ENCODE measurements around the gene INVS.
"Not testable (repeated sequence)": the region's sequence is repeated elsewhere in the genome, so short reads cannot be mapped to it uniquely, and the experiment has no call there.

DNA sequence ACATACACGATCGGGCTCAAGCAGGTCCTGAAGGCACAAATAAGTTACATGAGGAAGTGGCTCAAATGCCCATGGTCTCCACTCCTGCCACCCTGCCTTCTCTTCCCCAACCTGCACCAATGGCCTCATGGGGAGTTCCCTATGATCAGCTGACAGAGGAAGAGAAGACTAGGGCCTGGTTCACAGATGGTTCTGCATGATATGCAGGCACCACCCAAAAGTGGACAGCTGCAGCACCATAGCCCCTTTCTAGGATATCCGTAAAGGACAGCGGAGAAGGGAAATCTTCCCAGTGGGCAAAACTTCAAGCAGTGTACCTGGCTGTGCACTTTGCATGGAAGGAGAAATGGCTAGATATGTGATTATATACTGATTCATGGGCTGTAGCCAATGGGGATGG, 22.8 kb upstream of the INVS start:
- TF ChIP-seq, protein P1, sequence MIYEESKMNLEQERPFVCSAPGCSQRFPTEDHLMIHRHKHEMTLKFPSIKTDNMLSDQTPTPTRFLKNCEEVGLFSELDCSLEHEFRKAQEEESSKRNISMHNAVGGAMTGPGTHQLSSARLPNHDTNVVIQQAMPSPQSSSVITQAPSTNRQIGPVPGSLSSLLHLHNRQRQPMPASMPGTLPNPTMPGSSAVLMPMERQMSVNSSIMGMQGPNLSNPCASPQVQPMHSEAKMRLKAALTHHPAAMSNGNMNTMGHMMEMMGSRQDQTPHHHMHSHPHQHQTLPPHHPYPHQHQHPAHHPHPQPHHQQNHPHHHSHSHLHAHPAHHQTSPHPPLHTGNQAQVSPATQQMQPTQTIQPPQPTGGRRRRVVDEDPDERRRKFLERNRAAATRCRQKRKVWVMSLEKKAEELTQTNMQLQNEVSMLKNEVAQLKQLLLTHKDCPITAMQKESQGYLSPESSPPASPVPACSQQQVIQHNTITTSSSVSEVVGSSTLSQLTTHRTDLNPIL (CRISPR knock-in tag; IDR thresholded peaks at IDR 0.05; ENCODE audit: low read depth), result not testable (repeated sequence)
- TF ChIP-seq ZC3H10, SNAI2, ZNF70 (CRISPR knock-in tag; IDR thresholded peaks at IDR 0.05): not testable (repeated sequence)

Data from SK-N-SH treated with all-trans-retinoic acid at 6 μM for 48 hours (cell line).